Glutamatergic neuron (in vitro differentiated cells): Measurements from ENCODE around the gene SLBP. TPM values are rescaled to one million over a fixed set of nuclear protein-coding genes. Genes with fewer than 3 reads are reported as not detected.
A peak's percentile ranks its signal among the peaks of the same experiment; 100 is the strongest.

Experiments used
- DNase-seq: peaks from one replicate; pipeline ENCODE4 v3.0.0; 2022
- H3K27ac Mint-ChIP-seq: one replicate; pipeline ENCODE4 v1.8.0; 2020; ENCODE audit warnings: mild to moderate bottlenecking, mixed read lengths, inconsistent platforms; ENCODE audit not compliant: unreplicated experiment
- H3K27me3 Mint-ChIP-seq: one replicate; pipeline ENCODE4 v1.8.0; 2020; ENCODE audit warnings: mild to moderate bottlenecking, moderate library complexity, mixed read lengths, inconsistent platforms; ENCODE audit not compliant: unreplicated experiment
- H3K36me3 Mint-ChIP-seq: one replicate; pipeline ENCODE4 v1.8.0; 2020; ENCODE audit warnings: mild to moderate bottlenecking, mixed read lengths, inconsistent platforms; ENCODE audit not compliant: unreplicated experiment
- H3K4me1 Mint-ChIP-seq: one replicate; pipeline ENCODE4 v1.8.0; 2020; ENCODE audit warnings: mild to moderate bottlenecking, low read depth, mixed read lengths, inconsistent platforms; ENCODE audit not compliant: unreplicated experiment
- H3K4me3 Mint-ChIP-seq: one replicate; pipeline ENCODE4 v1.8.0; 2020; ENCODE audit warnings: mild to moderate bottlenecking, mixed read lengths, inconsistent platforms; ENCODE audit not compliant: unreplicated experiment
- H3K9me3 Mint-ChIP-seq: one replicate; pipeline ENCODE4 v1.8.0; 2020; ENCODE audit warnings: mild to moderate bottlenecking, moderate library complexity, mixed read lengths, inconsistent platforms; ENCODE audit not compliant: unreplicated experiment
- total RNA-seq: library from RNA; stranded (reverse); fragmentation: NEBNext Ultra II Directional; extraction: Animal tissue kit (Norgen Biotek cat#: 25700); gene quantifications from one replicate; pipeline ENCODE4 v1.2.1, GENCODE V29; 2021; ENCODE audit not compliant: unreplicated experiment
- TF ChIP-seq, protein P1 (sequence below): fragments of 200-600 bp; sonication (generic); IDR thresholded peaks from one replicate; pipeline ENCODE4 v1.5.0; 2021; ENCODE audit not compliant: partially characterized antibody, unreplicated experiment

SLBP gene
- total RNA-seq, 1 donor from 2014 or later = 25.0 TPM

DNA sequence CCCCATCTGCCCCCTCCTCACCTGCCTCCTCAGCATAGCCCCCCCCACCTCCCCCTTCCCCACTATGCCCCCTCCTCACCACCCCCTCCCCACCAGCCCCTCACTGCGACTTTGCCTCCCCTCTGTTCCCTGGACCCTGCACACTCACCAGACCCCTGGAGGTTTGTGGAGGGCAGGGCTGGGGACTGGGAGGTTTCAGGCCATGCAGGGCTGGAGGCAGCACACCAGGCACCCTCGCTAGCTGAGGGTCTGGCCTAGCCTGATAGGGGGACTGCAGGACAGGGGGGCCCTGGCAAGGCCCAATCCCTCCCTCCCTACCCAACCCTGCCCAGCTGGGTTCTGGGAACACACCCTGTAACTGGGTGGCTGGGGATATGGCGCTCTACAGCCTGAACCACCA, 37.3 kb upstream of the SLBP start:
- H3K27me3 Mint-ChIP-seq = no peaks in the 10 kb centered on the region
- TF ChIP-seq, protein P1, sequence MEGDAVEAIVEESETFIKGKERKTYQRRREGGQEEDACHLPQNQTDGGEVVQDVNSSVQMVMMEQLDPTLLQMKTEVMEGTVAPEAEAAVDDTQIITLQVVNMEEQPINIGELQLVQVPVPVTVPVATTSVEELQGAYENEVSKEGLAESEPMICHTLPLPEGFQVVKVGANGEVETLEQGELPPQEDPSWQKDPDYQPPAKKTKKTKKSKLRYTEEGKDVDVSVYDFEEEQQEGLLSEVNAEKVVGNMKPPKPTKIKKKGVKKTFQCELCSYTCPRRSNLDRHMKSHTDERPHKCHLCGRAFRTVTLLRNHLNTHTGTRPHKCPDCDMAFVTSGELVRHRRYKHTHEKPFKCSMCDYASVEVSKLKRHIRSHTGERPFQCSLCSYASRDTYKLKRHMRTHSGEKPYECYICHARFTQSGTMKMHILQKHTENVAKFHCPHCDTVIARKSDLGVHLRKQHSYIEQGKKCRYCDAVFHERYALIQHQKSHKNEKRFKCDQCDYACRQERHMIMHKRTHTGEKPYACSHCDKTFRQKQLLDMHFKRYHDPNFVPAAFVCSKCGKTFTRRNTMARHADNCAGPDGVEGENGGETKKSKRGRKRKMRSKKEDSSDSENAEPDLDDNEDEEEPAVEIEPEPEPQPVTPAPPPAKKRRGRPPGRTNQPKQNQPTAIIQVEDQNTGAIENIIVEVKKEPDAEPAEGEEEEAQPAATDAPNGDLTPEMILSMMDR = no peak
- no peaks in the 10 kb centered on the region for H3K4me1 Mint-ChIP-seq
- DNase-seq = peak; percentile 61
- H3K27ac Mint-ChIP-seq = no peak overlapping the region
- no peak overlapping the region for H3K4me3 Mint-ChIP-seq
- peaks cover under 1% of the 10 kb centered on the region for H3K9me3 Mint-ChIP-seq
- H3K36me3 Mint-ChIP-seq = no peaks in the 10 kb centered on the region

DNA sequence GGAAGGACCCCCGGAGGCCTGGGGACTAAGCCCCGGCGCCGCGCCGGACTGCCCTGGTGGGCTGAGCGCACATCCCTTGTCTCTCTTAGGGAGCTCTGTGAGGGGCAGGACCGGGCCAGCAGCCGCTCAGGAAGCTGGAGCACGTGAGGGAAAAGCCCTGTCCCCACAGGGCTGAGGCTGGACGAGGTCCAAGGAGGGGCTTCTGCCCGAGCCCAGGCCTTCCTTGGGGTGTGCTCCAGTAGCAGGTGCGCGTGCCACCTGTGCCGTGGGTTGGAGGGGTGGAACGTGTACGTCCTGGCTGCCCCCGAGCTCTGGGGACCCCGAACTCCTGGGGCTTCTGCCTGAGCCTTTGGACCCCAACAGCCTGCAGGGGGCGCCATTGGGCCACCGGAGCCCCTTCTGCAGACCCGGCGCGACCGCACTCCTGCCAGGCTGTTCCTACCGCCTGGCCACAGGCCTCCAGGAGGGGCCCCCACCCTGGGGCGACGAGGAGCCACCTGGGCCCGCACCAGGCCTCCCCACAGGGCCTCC, 36.4 kb upstream of the SLBP start:
- TF ChIP-seq, protein P1 = peak; percentile 93
- H3K9me3 Mint-ChIP-seq = no peaks in the 10 kb centered on the region
- H3K27me3 Mint-ChIP-seq = peaks cover under 1% of the 10 kb centered on the region
- H3K36me3 Mint-ChIP-seq = no peaks in the 10 kb centered on the region
- H3K4me3 Mint-ChIP-seq = no peak overlapping the region
- H3K27ac Mint-ChIP-seq = no peak overlapping the region
- DNase-seq = peak; percentile 95
- peaks cover 2% of the 10 kb centered on the region for H3K4me1 Mint-ChIP-seq

DNA sequence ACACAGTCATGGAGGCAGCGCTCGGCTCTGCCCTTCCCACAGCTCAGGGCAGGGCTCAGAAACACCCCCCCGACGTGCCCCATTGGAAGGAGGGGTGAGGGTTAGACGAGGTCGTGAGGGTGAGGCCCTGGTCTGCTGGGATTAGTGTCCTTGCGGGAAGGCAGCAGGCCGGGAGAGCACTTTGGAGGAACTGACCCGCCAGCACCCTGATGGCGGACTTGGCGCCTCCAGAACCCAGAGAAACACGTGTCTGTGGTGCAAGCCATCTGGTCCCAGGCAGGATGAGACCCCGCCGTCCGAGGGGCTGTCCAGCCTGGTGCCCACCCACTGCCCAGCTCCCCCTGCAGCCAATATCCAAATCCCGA, 35.5 kb upstream of the SLBP start:
- Mint-ChIP-seq H3K4me3 (no peak overlapping the region), H3K4me1 (peaks cover 4% of the 10 kb centered on the region), H3K27ac (no peak overlapping the region), H3K9me3 (peaks cover 1% of the 10 kb centered on the region), H3K36me3 (no peaks in the 10 kb centered on the region), H3K27me3 (peaks cover 3% of the 10 kb centered on the region)
- DNase-seq = no peak
- TF ChIP-seq, protein P1 = no peak

DNA sequence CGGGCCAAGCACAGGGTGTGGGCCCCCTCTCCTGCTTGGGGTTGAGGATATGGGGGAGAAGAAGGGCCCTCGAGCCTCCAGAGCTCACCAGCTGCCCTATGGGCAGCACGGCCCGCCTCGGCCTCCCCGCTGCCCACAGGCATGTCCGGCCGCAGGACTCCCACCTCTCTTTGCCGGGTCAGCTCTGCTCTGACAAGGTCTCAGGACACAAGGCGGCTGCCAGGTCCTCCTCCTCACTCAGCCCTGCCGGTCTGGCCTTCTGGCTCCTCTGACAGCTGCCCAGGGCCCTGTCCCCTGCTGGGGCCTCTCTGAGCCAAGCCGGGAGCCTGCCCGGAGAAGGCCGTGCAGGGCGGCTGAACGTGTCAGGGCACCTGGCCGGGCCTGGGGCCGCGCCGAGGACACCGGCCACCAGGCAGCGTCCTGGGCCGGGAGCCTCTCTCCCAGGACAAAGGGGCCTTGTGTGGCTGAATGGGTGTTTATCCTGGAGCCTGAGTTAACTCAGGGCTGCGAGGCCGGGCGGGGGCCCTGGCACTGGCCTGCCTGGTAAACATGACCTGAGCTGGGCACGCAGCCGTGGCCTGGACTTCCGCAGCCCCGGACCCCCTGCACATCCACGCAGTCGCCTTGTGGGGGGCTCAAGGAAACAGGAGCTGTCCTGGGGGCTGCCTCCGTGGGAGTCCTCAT, 34.9 kb upstream of the SLBP start:
- H3K36me3 Mint-ChIP-seq = no peaks in the 10 kb centered on the region

DNA sequence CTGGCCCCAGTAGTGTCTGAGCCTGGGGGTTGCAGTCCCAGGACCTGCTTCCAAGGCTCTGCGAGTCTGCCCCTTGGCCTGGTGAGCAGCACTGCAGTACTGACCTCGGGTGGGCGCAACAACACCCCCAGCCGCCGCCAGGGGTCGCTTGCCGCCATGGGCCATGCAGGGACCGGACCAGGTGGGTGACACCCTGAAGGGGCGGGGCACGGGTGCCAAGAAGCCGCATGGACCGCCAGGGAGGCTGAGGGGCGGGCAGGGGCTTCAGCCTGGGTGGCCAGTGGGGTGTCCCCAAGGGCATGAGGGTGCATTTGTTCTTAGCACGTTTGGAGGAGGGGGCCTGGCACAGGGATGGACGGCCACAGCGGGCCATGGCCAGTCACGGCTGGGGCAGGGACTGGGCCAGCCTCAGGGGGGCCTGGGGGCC, 34.2 kb upstream of the SLBP start:
- Mint-ChIP-seq H3K4me3 (no peak overlapping the region), H3K27me3 (peaks cover 3% of the 10 kb centered on the region)

More for the DNA sequence above, 34.9 kb upstream of the SLBP start:
- peaks cover 1% of the 10 kb centered on the region for H3K9me3 Mint-ChIP-seq
- TF ChIP-seq, protein P1 = no peak
- H3K27me3 Mint-ChIP-seq = peaks cover 3% of the 10 kb centered on the region
- H3K4me3 Mint-ChIP-seq = no peak overlapping the region
- H3K27ac Mint-ChIP-seq = no peak overlapping the region
- DNase-seq = peak; percentile 66
- H3K4me1 Mint-ChIP-seq = peaks cover 4% of the 10 kb centered on the region

More for the DNA sequence above, 34.2 kb upstream of the SLBP start:
- TF ChIP-seq, protein P1 = peak; percentile 95
- Mint-ChIP-seq H3K9me3 (peaks cover 1% of the 10 kb centered on the region), H3K36me3 (no peaks in the 10 kb centered on the region), H3K27ac (no peak overlapping the region), H3K4me1 (peaks cover 8% of the 10 kb centered on the region)
- peak; percentile 98 for DNase-seq
